NT2/D1 (cell line): ENCODE data around the gene DUSP15.

Experiments
- DNase-seq: peaks from one replicate; pipeline ENCODE4 v3.0.0-alpha.2; 2011; ENCODE audit warnings: low read depth, low spot score
- H3K27me3 ChIP-seq: 2 replicates; pipeline ENCODE4 v1.6.0; 2011; ENCODE audit warnings: mild to moderate bottlenecking; ENCODE audit not compliant: insufficient read length, insufficient read depth
- H3K36me3 ChIP-seq: 2 replicates; pipeline ENCODE4 v1.6.1; 2011; ENCODE audit warnings: mild to moderate bottlenecking, low read length, mixed read lengths; ENCODE audit not compliant: insufficient read depth, insufficient read length
- H3K4me1 ChIP-seq: 2 replicates; pipeline ENCODE4 v1.5.1; 2011; ENCODE audit not compliant: insufficient read depth, insufficient read length
- H3K4me3 ChIP-seq: 2 replicates; pipeline ENCODE4 v1.5.1; 2011; ENCODE audit warnings: low read depth; ENCODE audit not compliant: insufficient read length
- H3K9ac ChIP-seq: 2 replicates; pipeline ENCODE4 v1.6.0; 2011; ENCODE audit warnings: low read depth; ENCODE audit not compliant: insufficient read length
- H3K9me3 ChIP-seq: 2 replicates; pipeline ENCODE4 v1.5.1; 2011; ENCODE audit warnings: mild to moderate bottlenecking, low read length; ENCODE audit not compliant: insufficient read depth
- SUZ12 ChIP-seq: IDR thresholded peaks from 2 replicates; pipeline ENCODE4 v1.6.1; 2011; ENCODE audit not compliant: insufficient read length, insufficient read depth; ENCODE audit errors: extremely low read depth
- YY1 ChIP-seq: IDR thresholded peaks from 2 replicates; pipeline ENCODE4 v1.6.1; 2011; ENCODE audit not compliant: insufficient read length, insufficient read depth
- ZNF274 ChIP-seq: IDR thresholded peaks from 2 replicates; pipeline ENCODE4 v1.6.1; 2011; ENCODE audit warnings: mild to moderate bottlenecking, low read depth, low read length

Gene DUSP15

GRCh38 chr20:31848088-31848999 lies 22.0 kb downstream of the DUSP15 start:
- DNase-seq = no peak
- Histone ChIP-seq H3K4me1 (peaks cover 27% of the 10 kb centered on the region), H3K36me3 (no peaks in the 10 kb centered on the region), H3K4me3 (no peak overlapping the region), H3K27me3 (peaks cover 4% of the 10 kb centered on the region), H3K9ac (no peak overlapping the region), H3K9me3 (no peaks in the 10 kb centered on the region)
- TF ChIP-seq ZNF274 = no peak
- TF ChIP-seq YY1 = no peak
- TF ChIP-seq SUZ12 = no peak

- no peaks in the 10 kb centered on the region for H3K27me3 ChIP-seq
- H3K36me3 ChIP-seq = no peaks in the 10 kb centered on the region
- no peak overlapping the region for H3K4me3 ChIP-seq
- peaks cover 33% of the 10 kb centered on the region for H3K4me1 ChIP-seq
- DNase-seq = no peak
- H3K9ac ChIP-seq = no peak overlapping the region
- no peaks in the 10 kb centered on the region for H3K9me3 ChIP-seq
- TF ChIP-seq YY1 (no peak), SUZ12 (no peak), ZNF274 (no peak)
Observed at GRCh38 chr20:31846793-31847138, 23.6 kb downstream of the DUSP15 start.

DNA sequence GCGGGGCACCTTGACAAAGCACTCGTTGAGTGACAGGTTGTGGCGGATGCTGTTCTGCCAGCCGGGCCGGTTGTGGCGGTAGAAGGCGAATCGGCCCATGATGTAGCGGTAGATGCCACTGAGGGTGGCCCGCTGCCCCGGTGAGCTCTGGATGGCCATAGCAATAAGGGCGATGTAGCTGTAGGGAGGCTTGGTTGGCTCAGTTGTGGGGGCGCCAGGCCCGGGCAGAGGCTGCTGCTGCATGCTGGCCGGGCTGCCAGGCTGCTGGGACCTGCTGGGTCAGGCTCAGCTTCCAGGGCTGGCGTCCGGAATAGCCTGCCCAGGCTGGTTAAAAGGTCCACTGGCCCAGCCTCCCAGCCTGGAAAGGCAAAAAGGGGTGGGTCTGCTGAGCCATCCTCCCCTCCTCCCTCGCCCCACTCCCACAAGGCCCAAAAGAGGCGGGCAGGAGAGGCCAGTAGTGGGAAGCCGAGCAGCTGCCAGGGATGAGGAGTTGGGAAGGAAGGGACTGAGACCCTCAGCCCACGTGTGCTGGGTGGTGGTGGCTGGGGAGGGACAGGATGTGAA lies 24.9 kb downstream of the DUSP15 start, which contains the start of gene FOXS1:
Gene FOXS1, minus strand, starts transcription at position 305 of the 564 bp plus-strand sequence. Its CDS starts 62 bp downstream, at position 243.
- Histone ChIP-seq H3K36me3 (no peaks in the 10 kb centered on the region), H3K27me3 (no peaks in the 10 kb centered on the region), H3K9me3 (no peaks in the 10 kb centered on the region), H3K9ac (peak within 1 kb of the TSS; percentile 61), H3K4me3 (no peak within 1 kb of the TSS), H3K4me1 (peaks cover 33% of the 10 kb centered on the region)
- no peak for TF ChIP-seq SUZ12
- TF ChIP-seq YY1 = no peak
- no peak for TF ChIP-seq ZNF274
- no peak for DNase-seq

DNA sequence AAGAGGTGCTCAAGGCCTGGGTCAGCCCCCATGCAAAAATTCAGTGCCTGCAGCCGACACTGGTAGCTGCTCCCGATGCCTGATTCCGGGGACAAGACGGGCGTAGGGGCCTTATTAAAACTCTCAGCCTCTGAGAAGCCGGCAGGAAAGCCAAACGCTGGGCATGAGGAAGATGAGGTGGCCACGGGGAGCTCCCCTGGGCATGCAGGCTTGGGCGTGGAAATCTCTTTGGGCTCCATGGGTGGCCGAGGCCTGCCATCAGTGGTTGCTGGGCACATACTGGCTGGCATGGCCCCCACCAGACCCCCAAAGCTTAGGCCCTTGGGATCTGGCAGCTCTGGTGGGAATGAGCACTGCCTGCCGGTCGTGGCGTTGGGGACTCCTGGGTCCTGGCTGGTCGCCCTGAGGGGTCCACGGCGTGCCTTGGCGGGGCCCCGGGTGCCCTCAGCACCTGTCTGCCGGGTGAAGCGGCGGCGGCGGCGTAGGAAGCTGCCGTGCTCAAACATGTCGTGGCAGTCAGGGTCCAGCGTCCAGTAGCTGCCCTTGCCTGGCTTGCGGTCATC lies 25.5 kb downstream of the DUSP15 start:
- H3K4me1 ChIP-seq = peaks cover 32% of the 10 kb centered on the region
- TF ChIP-seq ZNF274 (no peak), YY1 (no peak)
- DNase-seq = no peak
- H3K9me3 ChIP-seq = no peaks in the 10 kb centered on the region
- H3K4me3 ChIP-seq = no peak overlapping the region
- H3K27me3 ChIP-seq = no peaks in the 10 kb centered on the region
- H3K9ac ChIP-seq = no peak overlapping the region
- H3K36me3 ChIP-seq = no peaks in the 10 kb centered on the region

GRCh38 chr20:31843881-31844280 lies 26.4 kb downstream of the DUSP15 start:
- DNase-seq = no peak
- TF ChIP-seq YY1 (no peak), SUZ12 (no peak), ZNF274 (no peak)
- Histone ChIP-seq H3K27me3 (no peaks in the 10 kb centered on the region), H3K4me3 (no peak overlapping the region), H3K4me1 (peaks cover 32% of the 10 kb centered on the region), H3K9ac (no peak overlapping the region), H3K36me3 (no peaks in the 10 kb centered on the region), H3K9me3 (no peaks in the 10 kb centered on the region)

GRCh38 chr20:31843288-31843687 lies 27.0 kb downstream of the DUSP15 start:
- no peaks in the 10 kb centered on the region for H3K36me3 ChIP-seq
- H3K9me3 ChIP-seq = no peaks in the 10 kb centered on the region
- peaks cover 32% of the 10 kb centered on the region for H3K4me1 ChIP-seq
- no peak overlapping the region for H3K4me3 ChIP-seq
- no peaks in the 10 kb centered on the region for H3K27me3 ChIP-seq
- DNase-seq = no peak
- no peak overlapping the region for H3K9ac ChIP-seq
- TF ChIP-seq ZNF274 (no peak), YY1 (no peak), SUZ12 (no peak)

- DNase-seq = no peak
- TF ChIP-seq YY1 (no peak), SUZ12 (no peak), ZNF274 (no peak)
- no peaks in the 10 kb centered on the region for H3K36me3 ChIP-seq
- H3K9me3 ChIP-seq = no peaks in the 10 kb centered on the region
- H3K4me3 ChIP-seq = no peak overlapping the region
- peaks cover 36% of the 10 kb centered on the region for H3K4me1 ChIP-seq
- H3K27me3 ChIP-seq = no peaks in the 10 kb centered on the region
- H3K9ac ChIP-seq = no peak overlapping the region
Observed at GRCh38 chr20:31842471-31843157, 27.7 kb downstream of the DUSP15 start.
